NOMO-1 (cell line): Measurements from ENCODE around the gene ALOX15.
"Not testable (repeated sequence)": the region's sequence is repeated elsewhere in the genome, so short reads cannot be mapped to it uniquely, and the experiment has no call there.

ENCODE experiments used
- DNase-seq, 2 experiments: peaks; one replicate each; lab custom pipeline; 2025; ENCODE audit not compliant: unreplicated experiment in 2 of 2; lab: John Stamatoyannopoulos, UW

ALOX15 gene

GRCh38 chr17:4620531-4621101, 20.9 kb downstream of the ALOX15 start:
- DNase-seq, result no peak

DNA sequence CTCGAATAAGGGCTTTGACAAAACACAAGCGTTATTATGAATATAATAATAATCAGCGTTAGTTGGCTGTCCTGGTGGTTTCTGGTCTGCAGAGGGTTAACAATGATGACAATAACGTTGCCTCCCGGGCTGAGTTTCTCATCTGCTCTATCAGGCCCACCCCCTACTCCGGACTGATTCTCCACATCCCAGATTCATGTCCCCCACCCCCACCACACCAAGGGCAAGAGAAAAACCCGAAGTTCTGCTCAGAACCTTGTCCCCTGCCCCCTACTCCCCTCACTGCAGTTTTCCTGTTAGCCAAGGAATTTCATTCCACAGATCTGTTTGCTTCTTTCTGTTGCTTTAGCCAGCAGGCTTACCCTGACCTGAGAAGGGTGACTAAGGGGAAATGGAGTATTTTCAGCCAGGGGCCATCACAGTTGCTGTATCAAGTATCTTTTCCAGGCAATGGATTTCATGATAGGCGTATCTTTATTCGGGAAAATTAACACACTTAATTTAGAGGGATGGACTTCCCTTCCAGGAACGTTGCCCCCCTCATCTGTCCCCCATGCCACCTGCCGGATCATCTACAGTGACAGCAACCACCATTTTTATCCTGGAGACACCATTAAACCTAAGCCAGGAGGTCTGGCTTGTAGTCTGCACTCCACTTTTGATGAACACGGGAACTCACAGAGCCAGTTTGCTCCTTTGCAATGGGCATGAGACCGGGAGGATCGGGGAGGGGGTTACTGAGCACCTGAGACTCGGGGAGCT, 23.7 kb downstream of the ALOX15 start:
- no peak for DNase-seq

DNA sequence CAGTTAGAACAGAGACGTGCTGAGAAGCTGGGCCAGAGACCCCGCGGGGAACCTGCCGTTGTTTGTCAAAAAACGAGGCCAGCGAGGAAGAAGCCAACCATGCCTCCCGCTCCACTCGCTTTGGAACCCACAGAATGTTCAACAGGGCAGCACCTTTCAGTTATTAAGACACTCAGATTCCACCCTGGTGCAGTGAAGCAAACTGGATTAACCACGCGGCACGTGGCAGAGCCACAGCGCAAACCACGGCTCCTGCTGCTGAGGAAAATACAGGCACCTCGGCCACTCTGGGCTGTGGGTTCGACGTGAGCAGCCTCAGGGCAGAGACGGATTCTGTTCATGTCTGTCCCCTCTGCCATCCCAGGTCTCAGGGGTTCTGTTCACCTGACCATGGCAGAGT, 24.4 kb downstream of the ALOX15 start:
- DNase-seq, result no peak

DNA sequence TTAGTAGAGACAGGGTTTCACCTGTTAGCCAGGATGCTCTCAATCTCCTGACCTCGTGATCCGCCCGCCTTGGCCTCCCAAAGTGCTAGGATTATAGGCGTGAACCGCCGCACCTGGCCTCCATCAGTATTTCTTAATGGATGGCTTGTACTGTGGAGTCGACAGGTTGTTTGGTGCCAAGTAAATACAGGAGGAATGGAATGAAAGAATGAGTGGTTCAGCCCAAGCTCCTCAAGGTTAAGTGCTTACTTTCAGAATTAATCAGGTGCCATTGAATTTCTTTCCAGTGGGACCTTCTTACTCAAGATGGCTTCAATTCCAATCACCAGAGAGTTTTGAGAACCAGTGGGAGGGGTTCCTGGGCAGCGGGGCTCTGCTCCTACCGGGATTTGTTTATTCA, 25.0 kb downstream of the ALOX15 start:
- DNase-seq, result no peak

DNA sequence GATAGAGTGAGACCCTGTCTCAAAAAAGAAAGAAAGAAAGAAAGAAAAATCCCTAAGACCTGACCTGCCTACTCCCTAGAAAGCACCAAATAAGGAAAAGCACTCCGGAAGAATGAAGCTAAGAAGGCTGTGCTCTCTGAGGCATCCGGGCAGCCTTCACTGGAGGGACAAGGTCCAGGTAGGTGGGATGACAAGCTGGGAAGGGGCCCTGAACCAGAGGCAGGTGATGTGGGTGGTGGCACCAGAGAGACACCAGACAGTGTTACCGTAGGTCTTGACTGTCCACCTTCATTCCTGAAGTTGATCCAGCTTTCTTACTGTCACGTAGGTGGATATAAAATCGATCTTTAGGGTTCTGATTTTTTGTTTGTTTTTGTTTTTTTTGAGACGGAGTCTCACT, 30.8 kb downstream of the ALOX15 start:
- DNase-seq, result no peak

DNA sequence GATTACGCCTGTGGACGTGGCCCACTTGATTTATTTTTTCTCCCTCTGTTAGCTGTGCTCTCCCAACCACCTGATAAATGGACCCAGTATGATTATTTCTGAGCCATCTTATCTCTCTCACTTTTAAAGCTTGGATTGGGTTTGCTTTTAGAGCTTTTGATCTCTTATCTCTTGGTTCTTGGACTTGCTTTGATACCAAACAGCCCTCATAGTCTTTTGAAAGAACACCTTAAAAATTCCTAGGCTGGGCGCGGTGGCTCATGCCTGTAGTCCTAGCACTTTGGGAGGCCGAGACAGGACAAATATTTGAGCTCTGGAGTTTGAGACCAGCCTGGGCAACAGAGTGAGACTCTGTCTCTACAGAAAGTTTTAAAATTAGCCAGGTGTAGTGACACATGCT, 31.3 kb downstream of the ALOX15 start:
- no peak for DNase-seq

GRCh38 chr17:4609761-4610160, 31.7 kb downstream of the ALOX15 start:
- no peak for DNase-seq

DNA sequence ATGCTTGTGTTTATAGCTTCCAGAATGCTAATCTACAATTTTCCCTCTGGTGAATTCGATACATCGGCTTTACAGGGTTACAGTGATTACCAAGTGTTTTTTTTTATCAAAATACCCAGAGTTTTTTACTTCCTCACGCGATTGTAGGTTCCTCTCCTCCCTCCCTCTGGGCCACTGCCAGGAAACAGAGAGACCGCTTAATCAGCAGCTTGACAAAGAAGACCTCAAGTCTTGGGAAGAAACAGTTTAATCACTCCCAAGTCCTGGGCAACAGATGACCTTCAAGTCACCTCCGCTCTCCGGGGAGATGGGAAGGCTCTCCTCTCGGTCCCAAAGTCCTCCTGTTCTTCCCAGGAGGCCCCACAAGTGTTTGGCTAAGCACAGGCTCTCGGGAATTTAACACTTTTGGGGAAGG, 33.7 kb downstream of the ALOX15 start:
- DNase-seq, result peak in 1 of 2 experiments; percentile 35

GRCh38 chr17:4607261-4607741, 34.2 kb downstream of the ALOX15 start:
- DNase-seq, result no peak

DNA sequence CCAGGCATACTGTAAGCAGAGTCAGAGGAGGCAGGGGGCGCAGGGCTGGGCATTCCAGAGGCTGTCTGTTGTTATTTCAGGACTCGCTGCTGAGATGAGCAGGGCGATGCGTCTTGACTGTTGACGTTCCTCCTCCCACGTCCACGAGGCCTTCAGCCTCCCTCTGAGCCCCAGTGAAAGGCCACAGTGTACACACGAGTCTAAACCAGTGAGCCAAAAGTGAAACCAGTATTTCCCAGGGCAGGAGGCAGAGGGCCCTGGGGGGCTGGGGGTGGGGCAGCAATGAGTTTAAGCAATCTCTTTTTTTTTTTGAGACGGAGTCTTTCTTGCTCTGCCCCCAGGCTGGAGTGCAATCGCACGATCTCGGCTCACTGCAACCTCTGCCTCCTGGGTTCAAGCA, 35.7 kb downstream of the ALOX15 start:
- no peak for DNase-seq

- DNase-seq, result not testable (repeated sequence)
Observed at GRCh38 chr17:4604736-4605135, 36.7 kb downstream of the ALOX15 start.

DNA sequence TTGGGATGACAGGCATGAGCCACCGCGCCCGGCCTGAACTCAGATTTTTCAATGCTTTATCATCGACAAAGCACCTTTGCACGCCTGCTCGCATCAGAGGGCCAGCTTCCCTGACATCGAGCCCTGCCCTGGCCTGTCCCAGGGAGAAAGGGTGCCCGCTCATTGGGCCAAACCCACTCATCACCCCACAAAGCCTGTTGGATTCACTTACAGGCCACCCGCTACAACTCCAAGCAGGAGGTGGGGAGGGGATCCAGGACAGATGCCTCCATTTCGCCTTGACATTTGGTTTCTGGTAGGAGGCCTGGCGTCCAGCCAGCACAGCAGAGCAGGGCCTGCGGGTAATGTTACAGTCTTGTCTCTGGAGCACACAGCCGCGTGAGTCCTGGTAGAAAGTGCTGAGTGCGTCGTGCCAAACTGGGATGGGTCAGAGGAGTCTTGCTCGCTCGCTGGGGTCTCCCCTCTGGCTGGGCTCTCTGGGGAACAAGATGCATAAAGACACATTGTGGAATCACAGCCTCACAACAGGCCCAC, 37.3 kb downstream of the ALOX15 start:
- no peak for DNase-seq

DNA sequence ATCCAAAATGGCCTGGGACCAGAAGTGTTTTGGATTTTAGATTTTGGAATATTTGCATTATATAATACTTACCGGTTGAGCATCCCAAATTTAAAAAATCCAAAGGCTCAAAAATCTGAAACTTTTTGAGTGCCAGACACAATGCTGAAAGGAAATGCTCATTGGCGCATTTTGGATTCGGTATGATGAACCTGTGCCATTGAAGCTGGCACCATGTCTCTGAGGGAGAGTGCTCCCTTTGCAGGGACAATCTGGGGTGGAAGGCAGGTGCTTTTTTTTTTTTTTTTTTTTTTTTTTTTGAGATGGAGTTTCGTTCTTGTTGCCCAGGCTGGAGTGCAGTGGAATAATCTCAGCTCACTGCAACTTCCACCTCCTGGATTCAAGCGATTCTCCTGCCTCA, 39.4 kb downstream of the ALOX15 start:
- DNase-seq, result no peak

GRCh38 chr17:4601326-4601725, 40.2 kb downstream of the ALOX15 start:
- no peak for DNase-seq

DNA sequence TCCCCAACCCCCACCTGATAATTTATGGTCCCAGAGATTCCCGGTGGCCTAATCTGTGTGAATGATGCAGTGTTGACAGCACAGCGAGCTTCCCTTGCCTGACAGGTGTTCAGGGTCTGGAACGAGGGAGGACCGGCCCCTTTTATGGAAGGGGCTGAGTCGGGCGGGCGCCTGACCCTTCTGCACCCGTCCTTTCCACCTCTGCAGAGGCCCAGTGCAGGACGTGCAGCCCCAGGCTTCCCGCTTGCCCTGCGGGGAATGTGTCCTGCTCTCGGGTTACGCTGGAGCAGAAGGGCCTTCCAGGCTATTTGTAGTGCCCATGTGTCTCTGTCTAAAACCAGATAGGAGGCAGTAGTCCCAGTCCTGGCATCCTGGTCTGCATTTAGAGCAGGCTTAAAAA, 40.9 kb downstream of the ALOX15 start:
- no peak for DNase-seq

- no peak for DNase-seq
Observed at GRCh38 chr17:4599505-4600281, 41.8 kb downstream of the ALOX15 start.

DNA sequence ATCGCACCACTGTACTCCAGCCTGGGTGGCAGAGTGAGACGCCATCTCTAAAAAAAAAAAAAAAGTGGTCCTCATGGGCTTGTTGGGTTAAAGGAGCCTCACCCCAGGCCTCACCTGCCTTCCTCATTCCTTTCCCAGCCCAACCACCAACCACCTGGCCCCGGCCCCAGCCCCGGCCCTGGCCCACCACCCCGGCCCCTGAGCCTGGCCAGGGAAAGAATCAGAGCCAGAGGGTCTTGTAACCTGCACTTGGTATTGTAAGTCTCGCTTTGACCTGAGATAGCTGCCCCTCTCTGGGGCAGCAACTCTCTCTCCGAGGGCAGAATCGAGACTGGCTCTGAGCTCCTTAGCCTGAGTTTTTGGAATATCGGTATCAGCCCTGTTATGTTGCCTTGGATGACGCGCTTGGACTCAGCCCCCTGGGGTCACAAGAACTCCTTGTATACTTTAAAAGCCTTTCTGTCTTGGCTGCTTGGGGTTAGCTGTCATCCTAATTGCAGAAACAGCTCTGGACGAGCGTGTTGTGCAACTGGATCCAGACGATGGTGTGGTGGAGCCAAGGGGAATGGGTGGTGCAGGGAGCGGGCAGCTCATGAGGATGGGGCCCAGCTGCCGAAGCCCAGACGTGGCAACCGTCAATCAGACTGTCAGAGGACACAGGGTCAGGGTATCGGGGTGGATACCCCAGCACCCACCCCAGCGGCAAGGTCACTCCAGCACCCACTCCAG, 42.5 kb downstream of the ALOX15 start:
- DNase-seq, result no peak

DNA sequence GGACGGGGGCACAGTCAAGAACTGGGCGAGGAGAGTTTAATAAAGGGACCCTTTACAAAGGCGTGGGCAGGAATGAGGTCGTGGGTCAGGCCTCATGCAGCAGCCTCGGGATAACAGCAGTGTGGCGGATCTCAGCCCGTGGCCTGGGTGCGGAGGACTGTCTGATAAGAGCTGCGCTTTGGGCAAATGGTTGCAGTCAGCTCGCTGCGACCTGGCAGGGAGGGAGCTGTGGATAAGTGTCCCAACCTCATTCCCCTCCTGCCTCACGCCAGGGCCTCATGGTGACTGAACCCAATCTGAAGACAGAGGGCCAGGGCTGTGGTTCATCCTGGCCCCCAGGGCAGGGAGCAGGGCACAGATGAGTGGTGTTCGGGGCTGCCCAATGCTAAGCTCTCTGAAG, 43.5 kb downstream of the ALOX15 start:
- DNase-seq, result no peak

GRCh38 chr17:4596636-4597380, 44.7 kb downstream of the ALOX15 start:
- no peak for DNase-seq

DNA sequence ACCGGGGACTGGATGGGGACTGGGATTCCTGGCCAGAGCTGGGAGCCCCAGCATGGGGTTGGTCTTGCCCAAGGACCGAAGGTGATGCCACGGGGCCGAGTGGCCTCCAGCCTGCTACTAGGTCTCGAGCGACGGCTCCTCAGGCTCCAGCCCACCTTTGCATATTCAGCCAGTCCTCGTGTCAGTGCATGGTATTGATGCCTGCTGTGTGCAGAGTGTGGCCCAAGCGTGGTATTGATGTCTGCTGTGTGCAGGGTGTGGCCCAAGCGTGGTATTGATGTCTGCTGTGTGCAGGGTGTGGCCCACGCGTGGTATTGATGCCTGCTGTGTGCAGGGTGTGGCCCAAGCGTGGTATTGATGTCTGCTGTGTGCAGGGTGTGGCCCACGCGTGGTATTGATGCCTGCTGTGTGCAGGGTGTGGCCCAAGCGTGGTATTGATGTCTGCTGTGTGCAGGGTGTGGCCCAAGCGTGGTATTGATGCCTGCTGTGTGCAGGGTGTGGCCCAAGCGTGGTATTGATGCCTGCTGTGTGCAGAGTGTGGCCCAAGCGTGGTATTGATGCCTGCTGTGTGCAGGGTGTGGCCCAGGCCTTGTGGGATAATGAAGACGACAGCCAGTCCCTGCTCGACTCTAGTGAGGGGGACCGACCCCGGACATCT, 45.7 kb downstream of the ALOX15 start:
- not testable (repeated sequence) for DNase-seq
